SU-DHL-6 (cell line): ENCODE data around the gene IQCE.

ENCODE experiments used
- H2AFZ ChIP-seq: fragments of 200-600 bp; sonication (generic); 2 replicates; pipeline ENCODE4 v1.6.1; 2014; ENCODE audit warnings: low read depth, mild to moderate bottlenecking, moderate library complexity, mixed read lengths, antibody characterized with exemption, low read length; ENCODE audit not compliant: severe bottlenecking
- H3F3A ChIP-seq: fragments of 200-600 bp; shearing (Covaris generic); 2 replicates; pipeline ENCODE4 v1.6.0; 2016; ENCODE audit warnings: antibody characterized with exemption, mild to moderate bottlenecking; ENCODE audit not compliant: insufficient read depth
- H3K27ac ChIP-seq: fragments of 200-600 bp; sonication (generic); 2 replicates; pipeline ENCODE4 v1.5.1; 2016; ENCODE audit warnings: low read depth, mild to moderate bottlenecking, low read length, moderate library complexity, mixed read lengths
- H3K27me3 ChIP-seq: fragments of 200-600 bp; sonication (generic), shearing (Covaris generic); 2 replicates; pipeline ENCODE4 v1.6.0; 2014; ENCODE audit warnings: mild to moderate bottlenecking, low read length
- H3K36me3 ChIP-seq: fragments of 200-600 bp; sonication (generic); 2 replicates; pipeline ENCODE4 v1.6.1; 2014; ENCODE audit warnings: mild to moderate bottlenecking, low read length, mixed read lengths
- H3K4me2 ChIP-seq: fragments of 300-600, 200-600 bp; shearing (Covaris generic), sonication (generic); 2 replicates; pipeline ENCODE4 v1.6.0; 2014; ENCODE audit warnings: low read length, low read depth, mild to moderate bottlenecking; ENCODE audit not compliant: poor library complexity, severe bottlenecking
- H3K4me3 ChIP-seq: fragments of 200-600 bp; sonication (generic); 2 replicates; pipeline ENCODE4 v1.5.1; 2014; ENCODE audit warnings: antibody characterized with exemption, low read length, mild to moderate bottlenecking, mixed read lengths; ENCODE audit not compliant: insufficient read depth, poor library complexity, severe bottlenecking
- H3K79me2 ChIP-seq: fragments of 200-600 bp; sonication (generic); 2 replicates; pipeline ENCODE4 v1.6.1; 2014; ENCODE audit warnings: mild to moderate bottlenecking, low read length, moderate library complexity; ENCODE audit not compliant: insufficient read depth
- H3K9ac ChIP-seq: fragments of 200-600 bp; sonication (generic); 2 replicates; pipeline ENCODE4 v1.7.0; 2014; ENCODE audit warnings: mild to moderate bottlenecking, low read length
- H3K9me2 ChIP-seq: fragments of 200-600 bp; sonication (generic); replicated peaks from 2 replicates; pipeline ENCODE4 v1.6.1; 2014; ENCODE audit warnings: low read length; ENCODE audit not compliant: insufficient read depth
- H3K9me3 ChIP-seq: fragments of 200-600 bp; sonication (generic); 2 replicates; pipeline ENCODE4 v1.6.1; 2014; ENCODE audit warnings: low read length, mixed read lengths; ENCODE audit not compliant: insufficient read depth
- H4K20me1 ChIP-seq: fragments of 200-600 bp; sonication (generic); 2 replicates; pipeline ENCODE4 v1.6.1; 2014; ENCODE audit warnings: low read depth, mild to moderate bottlenecking, antibody characterized with exemption, low read length, moderate library complexity, mixed read lengths
- EZH2phosphoT487 ChIP-seq: fragments of 200-600 bp; sonication (generic), shearing (Covaris generic); conservative IDR thresholded peaks from 2 replicates; pipeline ENCODE4 v1.6.1; 2018; ENCODE audit warnings: mild to moderate bottlenecking, antibody characterized with exemption, low read length, moderate library complexity, mixed read lengths
- TF ChIP-seq, protein P1 (sequence below): fragments of 200-600 bp; sonication (generic); IDR thresholded peaks from one replicate; pipeline ENCODE4 v1.5.1; 2017; ENCODE audit warnings: antibody characterized with exemption, mild to moderate bottlenecking, low read length, moderate library complexity; ENCODE audit not compliant: insufficient read depth, poor library complexity, severe bottlenecking

Gene IQCE

DNA sequence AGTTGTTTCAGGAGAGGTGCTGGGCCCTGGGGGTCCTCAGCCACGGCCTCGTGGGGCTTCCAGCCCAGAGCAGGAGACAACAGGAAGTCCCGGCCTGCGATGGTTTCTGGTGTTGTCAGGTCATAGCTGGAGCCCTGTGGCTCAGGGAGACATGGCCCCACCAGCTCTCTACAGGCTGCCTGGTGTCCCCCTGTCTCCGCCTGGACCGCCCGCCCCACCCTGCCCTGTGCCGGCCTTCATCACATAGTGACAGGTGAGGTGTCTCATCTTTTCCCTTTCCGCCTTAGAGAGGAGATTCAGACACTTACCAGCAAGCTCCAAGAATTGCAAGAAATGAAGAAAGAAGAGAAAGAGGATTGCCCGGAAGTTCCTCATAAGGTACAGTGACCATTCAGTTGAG is 35.8 kb downstream of the IQCE start:
- Histone ChIP-seq H3K9me2 (no peaks in the 10 kb centered on the region), H3K4me3 (no peak overlapping the region), H3F3A (no peaks in the 10 kb centered on the region), H3K36me3 (no peaks in the 10 kb centered on the region), H3K27me3 (no peaks in the 10 kb centered on the region), H3K9ac (no peak overlapping the region), H3K4me2 (no peak overlapping the region), H3K79me2 (no peaks in the 10 kb centered on the region), H4K20me1 (no peaks in the 10 kb centered on the region), H2AFZ (no peak overlapping the region), H3K9me3 (no peaks in the 10 kb centered on the region), H3K27ac (no peak overlapping the region)
- TF ChIP-seq, protein P1, sequence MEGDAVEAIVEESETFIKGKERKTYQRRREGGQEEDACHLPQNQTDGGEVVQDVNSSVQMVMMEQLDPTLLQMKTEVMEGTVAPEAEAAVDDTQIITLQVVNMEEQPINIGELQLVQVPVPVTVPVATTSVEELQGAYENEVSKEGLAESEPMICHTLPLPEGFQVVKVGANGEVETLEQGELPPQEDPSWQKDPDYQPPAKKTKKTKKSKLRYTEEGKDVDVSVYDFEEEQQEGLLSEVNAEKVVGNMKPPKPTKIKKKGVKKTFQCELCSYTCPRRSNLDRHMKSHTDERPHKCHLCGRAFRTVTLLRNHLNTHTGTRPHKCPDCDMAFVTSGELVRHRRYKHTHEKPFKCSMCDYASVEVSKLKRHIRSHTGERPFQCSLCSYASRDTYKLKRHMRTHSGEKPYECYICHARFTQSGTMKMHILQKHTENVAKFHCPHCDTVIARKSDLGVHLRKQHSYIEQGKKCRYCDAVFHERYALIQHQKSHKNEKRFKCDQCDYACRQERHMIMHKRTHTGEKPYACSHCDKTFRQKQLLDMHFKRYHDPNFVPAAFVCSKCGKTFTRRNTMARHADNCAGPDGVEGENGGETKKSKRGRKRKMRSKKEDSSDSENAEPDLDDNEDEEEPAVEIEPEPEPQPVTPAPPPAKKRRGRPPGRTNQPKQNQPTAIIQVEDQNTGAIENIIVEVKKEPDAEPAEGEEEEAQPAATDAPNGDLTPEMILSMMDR: no peak
- no peak for TF ChIP-seq EZH2phosphoT487

DNA sequence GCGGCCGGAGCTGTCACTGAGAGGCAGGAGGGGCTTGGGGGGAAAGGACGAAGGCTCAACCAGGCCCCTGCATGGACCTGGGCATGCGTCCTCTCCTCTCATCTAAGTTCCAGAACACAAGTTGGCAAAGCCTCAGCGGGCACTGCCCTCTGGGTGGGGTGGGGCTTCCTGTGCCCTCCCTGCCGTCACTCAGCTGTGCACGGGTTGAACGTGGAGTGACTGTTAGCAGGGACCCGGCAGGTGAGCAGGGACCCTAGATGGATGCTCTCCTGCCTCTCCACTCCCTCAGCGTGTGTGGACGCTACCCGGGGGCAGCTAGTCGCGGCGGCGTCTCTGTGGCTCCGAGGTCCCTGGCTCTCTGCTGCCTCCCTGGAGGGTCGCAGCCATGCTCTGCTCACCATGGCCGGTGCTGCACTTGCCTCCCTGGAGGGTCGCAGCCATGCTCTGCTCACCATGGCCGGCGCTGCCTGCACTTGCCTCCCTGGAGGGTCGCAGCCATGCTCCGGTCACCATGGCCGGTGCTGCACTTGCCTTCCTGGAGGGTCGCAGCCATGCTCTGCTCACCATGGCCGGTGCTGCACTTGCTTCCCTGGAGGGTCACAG is 36.6 kb downstream of the IQCE start:
- H3K9ac ChIP-seq: no peak overlapping the region
- no peak overlapping the region for H2AFZ ChIP-seq
- H3K27me3 ChIP-seq: no peaks in the 10 kb centered on the region
- TF ChIP-seq EZH2phosphoT487: no peak
- TF ChIP-seq, protein P1: no peak
- no peak overlapping the region for H3K4me3 ChIP-seq
- no peaks in the 10 kb centered on the region for H3K9me3 ChIP-seq
- no peaks in the 10 kb centered on the region for H3F3A ChIP-seq
- H3K9me2 ChIP-seq: no peaks in the 10 kb centered on the region
- H3K79me2 ChIP-seq: no peaks in the 10 kb centered on the region
- no peaks in the 10 kb centered on the region for H4K20me1 ChIP-seq
- no peaks in the 10 kb centered on the region for H3K36me3 ChIP-seq
- H3K27ac ChIP-seq: no peak overlapping the region
- no peak overlapping the region for H3K4me2 ChIP-seq

DNA sequence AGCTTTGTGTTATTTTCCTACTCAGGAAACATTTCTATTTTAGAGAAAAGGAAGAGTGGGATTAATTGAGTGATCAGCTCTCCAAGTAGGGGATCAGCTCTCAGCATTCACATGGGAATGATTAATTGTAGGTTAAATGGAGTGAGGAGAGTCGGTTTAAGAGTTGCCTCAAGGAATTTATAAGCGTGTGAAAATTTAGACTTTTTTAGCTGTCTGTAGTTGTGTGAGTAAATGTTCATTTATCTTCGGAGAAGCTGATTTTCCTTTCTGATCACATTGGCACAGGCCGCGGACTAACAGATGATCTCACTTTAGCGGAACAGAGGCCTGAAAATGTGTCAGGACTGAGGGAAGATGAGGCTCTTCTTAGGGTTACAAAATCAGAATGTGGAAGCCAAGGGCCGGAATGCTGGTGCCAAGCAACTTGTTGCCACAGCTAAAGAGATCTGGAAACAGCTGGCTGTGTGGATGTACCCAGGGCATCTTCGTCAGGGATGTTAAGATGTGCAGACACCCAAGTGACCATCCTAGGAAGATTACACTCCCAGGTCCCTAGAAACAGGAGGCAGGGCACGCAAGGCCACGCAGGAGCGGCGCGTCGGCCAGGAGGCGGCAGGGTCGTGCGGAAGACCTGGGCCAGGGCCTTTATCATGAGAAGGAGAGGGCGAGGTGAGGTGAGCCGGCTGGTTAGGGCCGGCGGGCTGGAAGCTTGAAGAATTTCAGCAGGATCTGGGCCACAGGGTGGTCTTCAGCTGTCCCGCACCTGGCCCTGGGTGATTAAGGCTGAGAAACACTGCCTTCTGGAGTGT is 37.9 kb downstream of the IQCE start:
- Histone ChIP-seq H3F3A (no peaks in the 10 kb centered on the region), H3K9me2 (no peaks in the 10 kb centered on the region), H4K20me1 (no peaks in the 10 kb centered on the region), H2AFZ (no peak overlapping the region), H3K4me2 (no peak overlapping the region), H3K9ac (no peak overlapping the region), H3K27me3 (no peaks in the 10 kb centered on the region), H3K27ac (no peak overlapping the region), H3K9me3 (no peaks in the 10 kb centered on the region), H3K79me2 (no peaks in the 10 kb centered on the region), H3K4me3 (no peak overlapping the region), H3K36me3 (no peaks in the 10 kb centered on the region)
- TF ChIP-seq, protein P1: no peak
- no peak for TF ChIP-seq EZH2phosphoT487
